K562 (cell line): ENCODE measurements around the gene PLSCR3. TPM values are rescaled to one million over a fixed set of nuclear protein-coding genes. Genes with fewer than 3 reads are reported as not detected.

Experiments
- HIVEP1 ChIP-seq: fragments of 250-450 bp; sonication (Bioruptor Pico); IDR thresholded peaks from 2 replicates; pipeline ENCODE4 v1.4.0; 2020; ENCODE audit warnings: mild to moderate bottlenecking
- HNRNPLL ChIP-seq: fragments of 200-400 bp; formaldehyde crosslinking; IDR thresholded peaks from 2 replicates; pipeline ENCODE4 v1.6.1; 2017; ENCODE audit warnings: low read length, low read depth, mild to moderate bottlenecking; ENCODE audit not compliant: poor library complexity, severe bottlenecking
- KDM5B ChIP-seq: fragments of 200-600 bp; sonication (generic); IDR thresholded peaks from 2 replicates; pipeline ENCODE4 v1.6.1; 2012; ENCODE audit warnings: low read depth, mild to moderate bottlenecking, moderate library complexity, low read length, control low read depth, inconsistent platforms; ENCODE audit not compliant: insufficient replicate concordance
- NBN ChIP-seq: fragments of 450-650 bp; IDR thresholded peaks from 2 replicates; pipeline ENCODE4 v1.6.1; 2016; ENCODE audit warnings: low read depth, mild to moderate bottlenecking
- NCOR1 ChIP-seq: fragments of 450-650 bp; IDR thresholded peaks from 2 replicates; pipeline ENCODE4 v1.6.1; 2016; ENCODE audit warnings: mild to moderate bottlenecking, moderate library complexity
- RAD21 ChIP-seq, 2 experiments: fragments of 250-450 bp in 1 of 2; fragments of 450-650 bp in 1 of 2; sonication (Bioruptor Pico) in 1 of 2; formaldehyde crosslinking in 1 of 2; IDR thresholded peaks in 1 of 2; conservative IDR thresholded peaks in 1 of 2; 2 replicates each; pipeline versions ENCODE4 v1.4.0 to v1.8.0; 2020 to 2022; ENCODE audit warnings: mild to moderate bottlenecking in 2 of 2, moderate library complexity in 1 of 2
- RB1 ChIP-seq: fragments of 450-650 bp; IDR thresholded peaks from 2 replicates; pipeline ENCODE4 v1.6.1; 2017; ENCODE audit warnings: low read depth, mild to moderate bottlenecking
- SAFB2 ChIP-seq: fragments of 200-400 bp; formaldehyde crosslinking; IDR thresholded peaks from 2 replicates; pipeline ENCODE4 v1.6.1; 2018; ENCODE audit warnings: borderline replicate concordance, low read length, low read depth, moderate library complexity; ENCODE audit not compliant: severe bottlenecking
- SIN3A ChIP-seq, 2 experiments: fragments of 150-350 bp in 1 of 2; IDR thresholded peaks; 2 replicates each; pipeline ENCODE4 v1.6.1; 2011 to 2016; ENCODE audit warnings: borderline replicate concordance in 2 of 2, low read depth in 2 of 2, low read length in 2 of 2, mild to moderate bottlenecking in 2 of 2, moderate library complexity in 2 of 2; ENCODE audit not compliant: control insufficient read depth in 1 of 2
- SMC3 ChIP-seq: conservative IDR thresholded peaks from 2 replicates; pipeline ENCODE4 v1.6.1; 2011; ENCODE audit warnings: low read depth, low read length, improper control_type of control experiment; ENCODE audit not compliant: insufficient read depth
- ZC3H11A ChIP-seq: IDR thresholded peaks from 2 replicates; pipeline ENCODE4 v1.6.1; 2012; ENCODE audit warnings: low read depth, low read length, improper control_type of control experiment
- ZNF282 ChIP-seq: sonication (generic); formaldehyde crosslinking; IDR thresholded peaks from 2 replicates; pipeline ENCODE4 v1.8.1; 2023; ENCODE audit warnings: missing genetic modification reagents
- ZNF561 ChIP-seq: fragments of 450-650 bp; formaldehyde crosslinking; conservative IDR thresholded peaks from 2 replicates; pipeline ENCODE4 v1.4.0; 2020; ENCODE audit warnings: mild to moderate bottlenecking, moderate library complexity
- ZNF766 ChIP-seq: fragments of 200-800 bp; sonication (Bioruptor generic); conservative IDR thresholded peaks from 2 replicates; pipeline ENCODE4 v1.6.1; 2016; ENCODE audit warnings: missing genetic modification characterization, missing compliant biosample characterization
- ZSCAN29 ChIP-seq: fragments of 450-650 bp; IDR thresholded peaks from 2 replicates; pipeline ENCODE4 v1.6.1; 2017
- polyA plus RNA-seq, 8 experiments: library from polyadenylated mRNA; depleted of rRNA in 4 of 8; stranded (reverse) in 5 of 8; unstranded in 3 of 8; fragments of >200 nt; fragmentation: Nextera tagmentation in 2 of 8; fragmentation: Illumina TruSeq in 1 of 8; extraction: Ambion mirVana in 2 of 8; extraction: Trizol in 1 of 8; gene quantifications; 2 replicates each; pipeline versions ENCODE4 v1.2.1 to v1.2.3, GENCODE V29; 2011 to 2014; ENCODE audit warnings: inconsistent platforms in 1 of 8, missing spikeins in 1 of 8
- total RNA-seq, 7 experiments: library from RNA; depleted of rRNA in 6 of 7; stranded (reverse); fragments of >200 nt in 6 of 7; fragmentation: Illumina TruSeq in 2 of 7; extraction: Trizol in 2 of 7; gene quantifications; 2 replicates each; pipeline versions ENCODE4 v1.2.1 to v1.2.3, GENCODE V29; 2011 to 2021; ENCODE audit warnings: low replicate concordance in 1 of 7
- TF ChIP-seq, protein P1 (sequence below): fragments of 250-450 bp; sonication (Bioruptor Pico); IDR thresholded peaks from 2 replicates; pipeline ENCODE4 v1.5.0; 2021
- TF ChIP-seq, protein P2 (sequence below), 2 experiments: IDR thresholded peaks; 2 replicates each; pipeline ENCODE4 v1.6.1; 2011; ENCODE audit warnings: borderline replicate concordance in 1 of 2, control low read depth in 1 of 2, low read depth in 1 of 2, low read length in 1 of 2, mild to moderate bottlenecking in 1 of 2, mixed read lengths in 1 of 2, moderate library complexity in 1 of 2; ENCODE audit not compliant: insufficient read depth in 1 of 2, insufficient read length in 1 of 2, poor library complexity in 1 of 2, severe bottlenecking in 1 of 2; ENCODE audit errors: extremely low read depth in 1 of 2
- TF ChIP-seq, protein P3 (sequence below): fragments of 450-650 bp; IDR thresholded peaks from 2 replicates; pipeline ENCODE4 v1.6.1; 2017; ENCODE audit warnings: antibody characterized with exemption, mild to moderate bottlenecking
- TF ChIP-seq, protein P4 (sequence below): fragments of 450-650 bp; IDR thresholded peaks from 2 replicates; pipeline ENCODE4 v1.6.1; 2016; ENCODE audit warnings: missing biosample characterization, missing genetic modification characterization

The PLSCR3 gene
- total and polyA plus RNA-seq, 9 of the 15 experiments (the other 6 are each of a cell fraction or from before 2014, with no cell fraction given) = 3.2 to 16.8 (median 4.5) TPM

DNA sequence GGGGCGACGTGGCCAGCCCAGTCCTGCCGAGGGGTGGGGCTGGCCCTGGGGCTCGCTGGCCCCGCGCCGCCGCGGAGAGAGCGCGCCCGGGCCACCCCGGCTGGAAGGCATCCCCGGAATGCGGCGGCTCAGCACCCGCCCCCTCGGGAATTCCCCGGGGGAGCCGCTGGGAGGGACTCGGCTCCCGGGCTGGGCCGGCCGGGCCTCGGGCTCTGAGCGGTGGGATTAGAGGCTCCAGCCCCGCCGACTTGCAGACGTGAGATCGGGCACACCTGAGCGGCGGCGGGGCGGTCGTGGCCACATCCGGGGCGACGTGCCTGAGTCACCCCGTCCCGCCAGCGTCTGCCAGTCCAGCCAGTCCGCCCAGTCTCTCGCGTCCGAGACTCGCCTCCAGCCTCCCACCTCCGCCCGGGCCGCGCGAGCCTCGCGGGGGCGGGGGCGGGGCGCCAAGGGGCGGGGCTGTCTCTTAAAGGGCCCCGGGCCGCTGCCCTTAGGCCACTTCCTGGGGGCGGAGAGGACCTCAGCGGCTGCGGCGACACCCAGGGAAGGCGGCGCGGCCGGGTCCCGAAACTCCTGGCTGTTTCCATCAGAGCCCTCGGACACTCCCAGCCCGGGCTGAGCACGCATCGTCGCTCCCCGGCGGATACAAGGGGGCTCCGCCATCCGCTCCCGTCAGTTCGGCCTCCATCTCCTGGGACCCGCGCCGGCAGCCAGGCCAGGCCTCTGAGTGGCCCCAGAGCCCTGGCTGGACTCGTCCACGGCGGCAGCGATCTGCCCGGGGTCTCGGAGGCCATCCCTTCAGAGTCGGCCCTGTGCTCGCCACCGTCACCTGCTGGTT lies 42.4 kb downstream of the PLSCR3 start, which contains the start of gene KCTD11 (continued):
- TF ChIP-seq, protein P1, sequence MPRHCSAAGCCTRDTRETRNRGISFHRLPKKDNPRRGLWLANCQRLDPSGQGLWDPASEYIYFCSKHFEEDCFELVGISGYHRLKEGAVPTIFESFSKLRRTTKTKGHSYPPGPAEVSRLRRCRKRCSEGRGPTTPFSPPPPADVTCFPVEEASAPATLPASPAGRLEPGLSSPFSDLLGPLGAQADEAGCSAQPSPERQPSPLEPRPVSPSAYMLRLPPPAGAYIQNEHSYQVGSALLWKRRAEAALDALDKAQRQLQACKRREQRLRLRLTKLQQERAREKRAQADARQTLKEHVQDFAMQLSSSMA (CRISPR knock-in tag) = no peak
- TF ChIP-seq RB1 (0 out of 2 replicates have a peak, but pooled peaks have one; percentile 9), SAFB2 (no peak), NBN (no peak), KDM5B (no peak), SMC3 (no peak), HNRNPLL (no peak), NCOR1 (peak; percentile 52), HIVEP1 (CRISPR knock-in tag) (peak; percentile 84), RAD21 (CRISPR knock-in tag; conservative IDR thresholded peaks at IDR 0.05 in 1 of 2, IDR thresholded peaks at IDR 0.05 in 1 of 2) (peak in 1 of 2 experiments; percentile 13; a peak in 1 of 4 replicates), ZNF561 (CRISPR knock-in tag) (no peak), ZSCAN29 (no peak), ZNF766 (CRISPR knock-in tag) (no peak), ZNF282 (CRISPR knock-in tag) (no peak), ZC3H11A (no peak), SIN3A (IDR thresholded peaks at IDR 0.05; ENCODE audit: borderline replicate concordance in 2 of 2, control insufficient read depth in 1 of 2, low read depth in 2 of 2, low read length in 2 of 2) (peak; percentile 16 to 29; a peak in 2 of 4 replicates)
- TF ChIP-seq, protein P2, sequence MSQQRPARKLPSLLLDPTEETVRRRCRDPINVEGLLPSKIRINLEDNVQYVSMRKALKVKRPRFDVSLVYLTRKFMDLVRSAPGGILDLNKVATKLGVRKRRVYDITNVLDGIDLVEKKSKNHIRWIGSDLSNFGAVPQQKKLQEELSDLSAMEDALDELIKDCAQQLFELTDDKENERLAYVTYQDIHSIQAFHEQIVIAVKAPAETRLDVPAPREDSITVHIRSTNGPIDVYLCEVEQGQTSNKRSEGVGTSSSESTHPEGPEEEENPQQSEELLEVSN (IDR thresholded peaks at IDR 0.05; ENCODE audit: borderline replicate concordance in 1 of 2, extremely low read depth in 1 of 2, insufficient read depth in 1 of 2, insufficient read length in 1 of 2, low read depth in 1 of 2, low read length in 1 of 2, poor library complexity in 1 of 2, severe bottlenecking in 1 of 2) = peak in 1 of 2 experiments; percentile 31
- TF ChIP-seq, protein P3, sequence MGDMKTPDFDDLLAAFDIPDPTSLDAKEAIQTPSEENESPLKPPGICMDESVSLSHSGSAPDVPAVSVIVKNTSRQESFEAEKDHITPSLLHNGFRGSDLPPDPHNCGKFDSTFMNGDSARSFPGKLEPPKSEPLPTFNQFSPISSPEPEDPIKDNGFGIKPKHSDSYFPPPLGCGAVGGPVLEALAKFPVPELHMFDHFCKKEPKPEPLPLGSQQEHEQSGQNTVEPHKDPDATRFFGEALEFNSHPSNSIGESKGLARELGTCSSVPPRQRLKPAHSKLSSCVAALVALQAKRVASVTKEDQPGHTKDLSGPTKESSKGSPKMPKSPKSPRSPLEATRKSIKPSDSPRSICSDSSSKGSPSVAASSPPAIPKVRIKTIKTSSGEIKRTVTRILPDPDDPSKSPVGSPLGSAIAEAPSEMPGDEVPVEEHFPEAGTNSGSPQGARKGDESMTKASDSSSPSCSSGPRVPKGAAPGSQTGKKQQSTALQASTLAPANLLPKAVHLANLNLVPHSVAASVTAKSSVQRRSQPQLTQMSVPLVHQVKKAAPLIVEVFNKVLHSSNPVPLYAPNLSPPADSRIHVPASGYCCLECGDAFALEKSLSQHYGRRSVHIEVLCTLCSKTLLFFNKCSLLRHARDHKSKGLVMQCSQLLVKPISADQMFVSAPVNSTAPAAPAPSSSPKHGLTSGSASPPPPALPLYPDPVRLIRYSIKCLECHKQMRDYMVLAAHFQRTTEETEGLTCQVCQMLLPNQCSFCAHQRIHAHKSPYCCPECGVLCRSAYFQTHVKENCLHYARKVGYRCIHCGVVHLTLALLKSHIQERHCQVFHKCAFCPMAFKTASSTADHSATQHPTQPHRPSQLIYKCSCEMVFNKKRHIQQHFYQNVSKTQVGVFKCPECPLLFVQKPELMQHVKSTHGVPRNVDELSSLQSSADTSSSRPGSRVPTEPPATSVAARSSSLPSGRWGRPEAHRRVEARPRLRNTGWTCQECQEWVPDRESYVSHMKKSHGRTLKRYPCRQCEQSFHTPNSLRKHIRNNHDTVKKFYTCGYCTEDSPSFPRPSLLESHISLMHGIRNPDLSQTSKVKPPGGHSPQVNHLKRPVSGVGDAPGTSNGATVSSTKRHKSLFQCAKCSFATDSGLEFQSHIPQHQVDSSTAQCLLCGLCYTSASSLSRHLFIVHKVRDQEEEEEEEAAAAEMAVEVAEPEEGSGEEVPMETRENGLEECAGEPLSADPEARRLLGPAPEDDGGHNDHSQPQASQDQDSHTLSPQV = no peak
- TF ChIP-seq, protein P4, sequence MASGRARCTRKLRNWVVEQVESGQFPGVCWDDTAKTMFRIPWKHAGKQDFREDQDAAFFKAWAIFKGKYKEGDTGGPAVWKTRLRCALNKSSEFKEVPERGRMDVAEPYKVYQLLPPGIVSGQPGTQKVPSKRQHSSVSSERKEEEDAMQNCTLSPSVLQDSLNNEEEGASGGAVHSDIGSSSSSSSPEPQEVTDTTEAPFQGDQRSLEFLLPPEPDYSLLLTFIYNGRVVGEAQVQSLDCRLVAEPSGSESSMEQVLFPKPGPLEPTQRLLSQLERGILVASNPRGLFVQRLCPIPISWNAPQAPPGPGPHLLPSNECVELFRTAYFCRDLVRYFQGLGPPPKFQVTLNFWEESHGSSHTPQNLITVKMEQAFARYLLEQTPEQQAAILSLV = no peak
